Neuronal stem cell (in vitro differentiated cells): ENCODE results near the gene ETFA.
"Not testable (repeated sequence)": the region's sequence is repeated elsewhere in the genome, so short reads cannot be mapped to it uniquely, and the experiment has no call there.

Experiments used
- DNase-seq: peaks from one replicate; pipeline ENCODE4 v3.0.0-alpha.2; 2013; ENCODE audit warnings: low spot score
- H2AFZ ChIP-seq: one replicate; pipeline ENCODE4 v1.6.1; 2013; ENCODE audit warnings: mild to moderate bottlenecking, low read length, inconsistent platforms
- H2AK5ac ChIP-seq: 2 replicates; pipeline ENCODE4 v1.6.1; 2013; ENCODE audit warnings: low read depth, mild to moderate bottlenecking, inconsistent platforms, low read length, moderate library complexity, mixed read lengths
- H2BK120ac ChIP-seq: 2 replicates; pipeline ENCODE4 v1.6.1; 2013; ENCODE audit warnings: low read depth, mild to moderate bottlenecking, inconsistent platforms, low read length, moderate library complexity, mixed read lengths
- H2BK12ac ChIP-seq: one replicate; pipeline ENCODE4 v1.6.1; 2013; ENCODE audit warnings: low read length, inconsistent platforms
- H2BK15ac ChIP-seq: 2 replicates; pipeline ENCODE4 v1.6.1; 2013; ENCODE audit warnings: mild to moderate bottlenecking, low read length, inconsistent platforms, mixed read lengths
- H2BK5ac ChIP-seq: one replicate; pipeline ENCODE4 v1.6.1; 2013; ENCODE audit warnings: inconsistent platforms, mild to moderate bottlenecking, low read length, moderate library complexity
- H3K14ac ChIP-seq: one replicate; pipeline ENCODE4 v1.6.1; 2013; ENCODE audit warnings: low read length, inconsistent platforms
- H3K18ac ChIP-seq: 2 replicates; pipeline ENCODE4 v1.6.1; 2013; ENCODE audit warnings: low read length, inconsistent platforms
- H3K23ac ChIP-seq: 2 replicates; pipeline ENCODE4 v1.6.1; 2013; ENCODE audit warnings: low read depth, mild to moderate bottlenecking, mixed read lengths, low read length, inconsistent platforms; ENCODE audit not compliant: poor library complexity
- H3K27ac ChIP-seq: replicated peaks from 3 replicates; pipeline ENCODE4 v1.5.1; 2013; ENCODE audit warnings: low read length, inconsistent platforms
- H3K27me3 ChIP-seq, 3 experiments: 2 replicates each; pipeline ENCODE4 v1.6.1; 2013; ENCODE audit warnings: low read length in 3 of 3, mild to moderate bottlenecking in 2 of 3, inconsistent platforms in 1 of 3, low read depth in 1 of 3, mixed read lengths in 1 of 3, moderate library complexity in 1 of 3; ENCODE audit not compliant: control insufficient read depth in 3 of 3, insufficient read depth in 3 of 3
- H3K36me3 ChIP-seq, 2 donors: replicated peaks in 1 of 2; 2 replicates each; pipeline ENCODE4 v1.6.1; 2013; ENCODE audit warnings: low read length in 2 of 2; ENCODE audit not compliant: control insufficient read depth in 2 of 2, insufficient read depth in 2 of 2
- H3K4ac ChIP-seq: 2 replicates; pipeline ENCODE4 v1.6.1; 2013; ENCODE audit warnings: inconsistent platforms, mild to moderate bottlenecking, low read length, moderate library complexity
- H3K4me1 ChIP-seq, 2 donors: 1 replicate in 1 of 2; 2 replicates in 1 of 2; pipeline ENCODE4 v1.6.1; 2013; ENCODE audit warnings: low read length in 2 of 2, low read depth in 1 of 2; ENCODE audit not compliant: control insufficient read depth in 2 of 2, insufficient read depth in 1 of 2
- H3K4me2 ChIP-seq: one replicate; pipeline ENCODE4 v1.6.1; 2013; ENCODE audit warnings: mild to moderate bottlenecking, low read length, inconsistent platforms; ENCODE audit not compliant: insufficient read depth, poor library complexity, severe bottlenecking
- H3K4me3 ChIP-seq, 2 donors: 2 replicates each; pipeline ENCODE4 v1.5.1; 2013; ENCODE audit warnings: low read length in 2 of 2, mild to moderate bottlenecking in 2 of 2, inconsistent platforms in 1 of 2, moderate library complexity in 1 of 2
- H3K79me1 ChIP-seq: one replicate; pipeline ENCODE4 v1.6.1; 2013; ENCODE audit warnings: low read depth, mild to moderate bottlenecking, inconsistent platforms, low read length, moderate library complexity
- H3K9ac ChIP-seq: one replicate; pipeline ENCODE4 v1.6.1; 2013; ENCODE audit warnings: mild to moderate bottlenecking, low read depth, low read length, inconsistent platforms; ENCODE audit not compliant: poor library complexity
- H3K9me3 ChIP-seq, 2 donors: replicated peaks in 1 of 2; 2 replicates each; pipeline versions ENCODE3 to v1.6.1; 2013; ENCODE audit warnings: low read length in 2 of 2, mild to moderate bottlenecking in 2 of 2, inconsistent platforms in 1 of 2, low read depth in 1 of 2, mixed read lengths in 1 of 2, moderate library complexity in 1 of 2; ENCODE audit not compliant: control insufficient read depth in 2 of 2, insufficient read depth in 1 of 2
- H4K8ac ChIP-seq: one replicate; pipeline ENCODE4 v1.6.1; 2013; ENCODE audit warnings: low read depth, mild to moderate bottlenecking, inconsistent platforms, low read length, moderate library complexity
- H4K91ac ChIP-seq: one replicate; pipeline ENCODE4 v1.6.1; 2013; ENCODE audit warnings: low read length, low read depth, mild to moderate bottlenecking, inconsistent platforms; ENCODE audit not compliant: poor library complexity
- WGBS, 2 donors: extraction: QIAGEN DNeasy Blood & Tissue Kit; methylation state at CpG; one replicate each; pipeline ENCODE4 v1.1.7; 2013; ENCODE audit warnings: missing lambda C conversion rate in 2 of 2, mixed read lengths in 1 of 2; ENCODE audit not compliant: insufficient read length in 2 of 2, insufficient replicate concordance in 1 of 2; ENCODE audit errors: extremely low coverage in 2 of 2; 5-methylcytosine and 5-hydroxymethylcytosine counted together

Gene ETFA

DNA sequence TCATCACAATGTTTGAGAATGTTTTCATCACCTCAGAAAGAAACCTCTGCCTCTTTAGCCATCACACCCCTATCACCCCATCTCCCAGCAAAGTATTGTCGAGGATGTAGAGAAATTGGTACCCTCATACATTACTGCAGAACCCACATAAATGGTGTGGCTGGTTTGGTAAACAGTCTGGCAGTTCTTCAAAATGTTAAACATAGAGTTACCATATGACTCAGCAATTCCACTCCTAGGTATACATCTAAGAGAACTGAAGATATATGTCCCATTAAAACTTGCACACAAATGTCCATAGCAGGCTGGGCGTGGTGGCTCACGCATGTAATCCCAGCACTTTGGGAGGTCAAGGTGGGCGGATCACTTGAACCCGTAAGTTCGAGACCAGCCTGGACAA, 8.7 kb upstream of the ETFA start:
- no peak overlapping the region for H2AFZ ChIP-seq
- H3K27me3 ChIP-seq = peaks cover 0 to 52% (median 0%) of the 10 kb centered on the region in 3 experiments
- no peak overlapping the region for H2BK5ac ChIP-seq
- no peak overlapping the region for H4K8ac ChIP-seq
- no peak for DNase-seq
- no peak overlapping the region for H3K14ac ChIP-seq
- no peak overlapping the region for H3K23ac ChIP-seq
- H3K36me3 ChIP-seq = no peaks in the 10 kb centered on the region
- H3K4me2 ChIP-seq = no peak overlapping the region
- H3K27ac ChIP-seq = no peak overlapping the region
- H3K4ac ChIP-seq = no peak overlapping the region
- H4K91ac ChIP-seq = no peak overlapping the region
- no peak overlapping the region for H3K4me3 ChIP-seq
- no peak overlapping the region for H2BK15ac ChIP-seq
- H2AK5ac ChIP-seq = no peak overlapping the region
- no peaks in the 10 kb centered on the region for H3K79me1 ChIP-seq
- no peak overlapping the region for H3K18ac ChIP-seq
- no peak overlapping the region for H2BK12ac ChIP-seq
- no peak overlapping the region for H3K9ac ChIP-seq
- peaks cover 0 to 3% of the 10 kb centered on the region in 2 donors for H3K4me1 ChIP-seq
- no CpG with 5 or more reads among the region's 6 CpGs for WGBS, 2 donors
- no peak overlapping the region for H2BK120ac ChIP-seq
- no peaks in the 10 kb centered on the region for H3K9me3 ChIP-seq

DNA sequence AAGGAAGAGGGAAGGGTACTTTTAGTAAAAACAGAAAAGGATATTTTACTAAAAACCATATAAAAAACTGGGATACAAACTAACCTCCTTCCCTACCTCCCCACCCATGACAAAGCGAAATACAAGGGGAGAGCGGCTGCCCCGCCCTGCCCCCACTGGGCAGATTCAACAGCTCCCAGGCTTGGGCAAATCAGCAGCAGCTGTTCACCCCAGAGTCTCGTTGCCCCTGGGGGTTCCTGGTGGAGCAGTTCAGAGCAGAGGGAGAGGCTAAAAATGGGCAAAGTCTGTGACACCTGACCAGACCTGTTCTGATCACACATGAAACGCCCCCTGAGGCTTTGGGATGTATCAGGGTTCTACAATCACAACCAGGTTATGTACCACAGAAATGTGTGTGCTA, 2.5 kb upstream of the ETFA start:
- Histone ChIP-seq H3K4ac (no peak overlapping the region), H2AK5ac (no peak overlapping the region), H2BK12ac (no peak overlapping the region), H2BK15ac (no peak overlapping the region), H3K27me3 (peaks cover 0 to 38% (median 0%) of the 10 kb centered on the region in 3 experiments), H3K14ac (no peak overlapping the region), H3K4me1 (peaks cover 2 to 6% of the 10 kb centered on the region in 2 donors), H3K4me3 (no peak overlapping the region), H3K18ac (no peak overlapping the region), H2BK5ac (no peak overlapping the region), H3K79me1 (no peaks in the 10 kb centered on the region), H3K4me2 (no peak overlapping the region), H4K91ac (no peak overlapping the region), H3K27ac (no peak overlapping the region), H2AFZ (no peak overlapping the region), H3K23ac (no peak overlapping the region), H3K9ac (no peak overlapping the region), H4K8ac (no peak overlapping the region), H3K36me3 (no peaks in the 10 kb centered on the region), H2BK120ac (no peak overlapping the region), H3K9me3 (no peaks in the 10 kb centered on the region)
- no peak for DNase-seq
- no CpG with 5 or more reads among the region's 5 CpGs for WGBS, 2 donors

- H3K18ac ChIP-seq = not testable (repeated sequence)
Observed at GRCh38 chr15:76313175-76313567, 1.9 kb upstream of the ETFA start.

DNA sequence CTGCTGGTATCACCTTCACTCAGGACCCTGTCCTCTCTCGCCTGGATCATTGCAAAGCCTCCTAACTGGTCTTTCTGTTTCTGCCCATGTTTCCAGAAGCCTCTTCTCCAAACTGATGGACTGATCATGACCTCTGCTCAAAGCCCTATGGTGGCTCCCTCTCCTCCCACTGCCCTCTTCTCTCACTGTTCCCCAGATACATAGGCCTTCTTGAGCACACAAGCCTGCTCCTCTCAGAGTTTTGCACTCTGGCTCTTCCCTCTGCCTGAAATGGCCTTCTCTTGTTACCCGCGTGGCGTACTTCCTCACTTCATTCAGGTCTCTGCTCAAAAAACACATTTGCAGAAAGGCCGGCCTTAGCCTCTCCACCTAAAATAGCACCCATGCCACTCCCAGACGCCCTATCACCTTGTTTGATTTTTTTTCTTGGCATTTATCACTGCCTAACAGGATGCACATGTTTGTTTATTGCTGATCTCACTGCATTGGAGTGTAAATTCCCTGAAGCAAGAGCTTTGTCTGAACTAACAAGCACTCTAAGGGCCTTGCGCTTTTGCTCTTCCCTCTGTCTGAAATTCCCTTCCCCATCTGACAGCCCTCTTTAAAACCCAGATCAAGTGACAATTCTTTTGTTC, 1.4 kb upstream of the ETFA start:
- Histone ChIP-seq H2BK120ac (no peak overlapping the region), H4K8ac (no peak overlapping the region), H2BK12ac (no peak overlapping the region), H2AFZ (no peak overlapping the region), H3K4me1 (peaks cover 2 to 6% of the 10 kb centered on the region in 2 donors), H3K27ac (no peak overlapping the region), H3K9me3 (no peaks in the 10 kb centered on the region), H3K4me2 (no peak overlapping the region), H3K4me3 (no peak overlapping the region), H3K14ac (no peak overlapping the region), H3K27me3 (peaks cover 0 to 33% (median 0%) of the 10 kb centered on the region in 3 experiments), H3K36me3 (no peaks in the 10 kb centered on the region), H3K9ac (no peak overlapping the region), H4K91ac (no peak overlapping the region), H2AK5ac (no peak overlapping the region), H3K18ac (no peak overlapping the region), H3K4ac (no peak overlapping the region), H3K79me1 (no peaks in the 10 kb centered on the region), H3K23ac (no peak overlapping the region), H2BK15ac (peak overlapping the region; percentile 77), H2BK5ac (no peak overlapping the region)
- no peak for DNase-seq
- no CpG with 5 or more reads among the region's 7 CpGs for WGBS, 2 donors

More at GRCh38 chr15:76313175-76313567, 1.9 kb upstream of the ETFA start:
- H3K4me1 ChIP-seq, H3K4me2 ChIP-seq, H3K4ac ChIP-seq, H2BK12ac ChIP-seq, H3K14ac ChIP-seq, H2AK5ac ChIP-seq, H3K79me1 ChIP-seq, H3K9me3 ChIP-seq, H3K36me3 ChIP-seq, H2BK5ac ChIP-seq, H2BK15ac ChIP-seq, H4K91ac ChIP-seq, H3K23ac ChIP-seq, H3K4me3 ChIP-seq, H3K27ac ChIP-seq, H2AFZ ChIP-seq, H2BK120ac ChIP-seq, DNase-seq, H3K9ac ChIP-seq, H4K8ac ChIP-seq: not testable (repeated sequence)
- H3K27me3 ChIP-seq = peaks cover 0 to 38% (median 0%) of the 10 kb centered on the region in 3 experiments
- WGBS, 2 donors = no CpG with 5 or more reads among the region's 4 CpGs
